ENCODE data around the gene STAT5A.
"Not testable (repeated sequence)": the region's sequence is repeated elsewhere in the genome, so short reads cannot be mapped to it uniquely, and the experiment has no call there.

GRCh38 chr17:42317967-42318366 lies 29.7 kb downstream of the STAT5A start:
- TF ChIP-seq CTCF, POLR2A (IDR thresholded peaks at IDR 0.05): not testable (repeated sequence)
